Muscle of leg (tissue), 11 donors: ENCODE measurements around the gene NUTF2. TPM values are rescaled to one million over a fixed set of nuclear protein-coding genes. Genes with fewer than 3 reads are reported as not detected.
"Not testable (repeated sequence)": the region's sequence is repeated elsewhere in the genome, so short reads cannot be mapped to it uniquely, and the experiment has no call there.

Source experiments
- DNase-seq: peaks from one replicate; pipeline ENCODE4 v3.0.0; 2013
- H3K27ac ChIP-seq: one replicate; pipeline ENCODE4 v1.5.1; 2013; ENCODE audit warnings: mild to moderate bottlenecking, low read length, control low read depth
- H3K27me3 ChIP-seq: one replicate; pipeline ENCODE4 v1.6.1; 2013; ENCODE audit warnings: low read length; ENCODE audit not compliant: control insufficient read depth, insufficient read depth
- H3K36me3 ChIP-seq: one replicate; pipeline ENCODE4 v1.6.1; 2013; ENCODE audit warnings: low read length; ENCODE audit not compliant: control insufficient read depth, insufficient read depth
- H3K4me1 ChIP-seq: one replicate; pipeline ENCODE4 v1.6.1; 2013; ENCODE audit warnings: low read length; ENCODE audit not compliant: control insufficient read depth, insufficient read depth
- H3K4me3 ChIP-seq: one replicate; pipeline ENCODE4 v1.5.1; 2013; ENCODE audit warnings: low read length, control low read depth
- H3K9me3 ChIP-seq: replicated peaks from 2 replicates; pipeline ENCODE4 v1.6.1; 2013; ENCODE audit warnings: low read depth, low read length; ENCODE audit not compliant: control insufficient read depth
- WGBS: methylation state at CpG from one replicate; pipeline ENCODE4 v1.1.5; 2013; ENCODE audit warnings: missing lambda C conversion rate; ENCODE audit not compliant: insufficient coverage; 5-methylcytosine and 5-hydroxymethylcytosine counted together
- polyA plus RNA-seq, 8 donors: library from polyadenylated mRNA; unstranded; fragments of 120-200 nt; gene quantifications; one replicate each; pipeline versions ENCODE4 v1.2.1 to v1.2.3, GENCODE V29; 2013; ENCODE audit warnings: inconsistent platforms in 1 of 8, low replicate concordance in 1 of 8; ENCODE audit not compliant: insufficient read length in 8 of 8, insufficient read depth in 1 of 8
- total RNA-seq: library from RNA; stranded (reverse); fragments of 120-200 nt; gene quantifications from one replicate; pipeline ENCODE4 v1.2.4, GENCODE V29; 2013

NUTF2 gene
- total and polyA plus RNA-seq, 9 donors: 47.8 to 136 (median 128) TPM

GRCh38 chr16:67858500-67858899 is 11.8 kb downstream of the NUTF2 start:
- WGBS: 71% methylated on average over 4 of the region's 4 CpGs
- DNase-seq: no peak
- no peak overlapping the region for H3K4me3 ChIP-seq
- no peaks in the 10 kb centered on the region for H3K27me3 ChIP-seq
- peaks cover 24% of the 10 kb centered on the region for H3K36me3 ChIP-seq
- peaks cover 62% of the 10 kb centered on the region for H3K4me1 ChIP-seq
- peak overlapping the region; percentile 72 for H3K27ac ChIP-seq
- no peaks in the 10 kb centered on the region for H3K9me3 ChIP-seq

GRCh38 chr16:67860589-67861398 is 14.1 kb downstream of the NUTF2 start:
- peak overlapping the region; percentile 55 for H3K27ac ChIP-seq
- no peak for DNase-seq
- WGBS: 65% methylated on average over 3 of the region's 8 CpGs

GRCh38 chr16:67861877-67862276 is 15.1 kb downstream of the NUTF2 start:
- WGBS: 87% methylated on average over 6 of the region's 6 CpGs
- peaks cover 59% of the 10 kb centered on the region for H3K4me1 ChIP-seq

More at GRCh38 chr16:67860589-67861398, 14.1 kb downstream of the NUTF2 start:
- Histone ChIP-seq H3K27me3 (no peaks in the 10 kb centered on the region), H3K4me1 (peaks cover 63% of the 10 kb centered on the region), H3K36me3 (peaks cover 26% of the 10 kb centered on the region), H3K4me3 (no peak overlapping the region), H3K9me3 (no peaks in the 10 kb centered on the region)

GRCh38 chr16:67862623-67863583 is 16.2 kb downstream of the NUTF2 start:
- H3K9me3 ChIP-seq: no peaks in the 10 kb centered on the region
- no peak overlapping the region for H3K4me3 ChIP-seq
- WGBS: 54% methylated on average over 4 of the region's 11 CpGs
- H3K4me1 ChIP-seq: peaks cover 49% of the 10 kb centered on the region
- H3K36me3 ChIP-seq: peaks cover 41% of the 10 kb centered on the region
- DNase-seq: peak; percentile 95
- peak overlapping the region; percentile 94 for H3K27ac ChIP-seq
- no peaks in the 10 kb centered on the region for H3K27me3 ChIP-seq

More at GRCh38 chr16:67861877-67862276, 15.1 kb downstream of the NUTF2 start:
- Histone ChIP-seq H3K27ac (peak overlapping the region; percentile 25), H3K4me3 (no peak overlapping the region), H3K27me3 (no peaks in the 10 kb centered on the region), H3K9me3 (no peaks in the 10 kb centered on the region), H3K36me3 (peaks cover 30% of the 10 kb centered on the region)
- DNase-seq: no peak

- DNase-seq, H3K27me3 ChIP-seq, H3K9me3 ChIP-seq, H3K4me3 ChIP-seq: not testable (repeated sequence)
- 86% methylated on average over 2 of the region's 6 CpGs for WGBS
- H3K4me1 ChIP-seq: peaks cover 40% of the 10 kb centered on the region
- H3K27ac ChIP-seq: peak overlapping the region; percentile 94
- peaks cover 51% of the 10 kb centered on the region for H3K36me3 ChIP-seq
Measured at GRCh38 chr16:67864044-67864443, 17.3 kb downstream of the NUTF2 start.

- Histone ChIP-seq H3K27me3 (no peaks in the 10 kb centered on the region), H3K9me3 (no peaks in the 10 kb centered on the region), H3K4me1 (peaks cover 40% of the 10 kb centered on the region), H3K4me3 (no peak overlapping the region), H3K36me3 (peaks cover 54% of the 10 kb centered on the region), H3K27ac (no peak overlapping the region)
- 71% methylated on average over 2 of the region's 2 CpGs for WGBS
- no peak for DNase-seq
Measured at GRCh38 chr16:67864594-67864993, 17.9 kb downstream of the NUTF2 start.

- Histone ChIP-seq H3K4me3 (no peak overlapping the region), H3K27me3 (no peaks in the 10 kb centered on the region), H3K36me3 (peaks cover 59% of the 10 kb centered on the region), H3K9me3 (no peaks in the 10 kb centered on the region), H3K27ac (no peak overlapping the region), H3K4me1 (peaks cover 39% of the 10 kb centered on the region)
- WGBS: no CpG with 5 or more reads among the region's 2 CpGs
- no peak for DNase-seq
Measured at GRCh38 chr16:67865318-67865717, 18.6 kb downstream of the NUTF2 start.

GRCh38 chr16:67868290-67868689 is 21.6 kb downstream of the NUTF2 start:
- WGBS: 90% methylated on average over 2 of the region's 6 CpGs
- peaks cover 65% of the 10 kb centered on the region for H3K36me3 ChIP-seq

GRCh38 chr16:67869653-67870052 is 22.9 kb downstream of the NUTF2 start:
- H3K36me3 ChIP-seq: peaks cover 63% of the 10 kb centered on the region
- H3K4me3 ChIP-seq: no peak overlapping the region
- H3K27me3 ChIP-seq: no peaks in the 10 kb centered on the region
- H3K4me1 ChIP-seq: peaks cover 17% of the 10 kb centered on the region
- 94% methylated on average over 6 of the region's 7 CpGs for WGBS
- no peak overlapping the region for H3K27ac ChIP-seq
- no peaks in the 10 kb centered on the region for H3K9me3 ChIP-seq
- no peak for DNase-seq

More at GRCh38 chr16:67868290-67868689, 21.6 kb downstream of the NUTF2 start:
- Histone ChIP-seq H3K4me3 (no peak overlapping the region), H3K27ac (no peak overlapping the region), H3K27me3 (no peaks in the 10 kb centered on the region), H3K4me1 (peaks cover 17% of the 10 kb centered on the region), H3K9me3 (no peaks in the 10 kb centered on the region)
- no peak for DNase-seq

- 94% methylated on average over 3 of the region's 3 CpGs for WGBS
- peaks cover 26% of the 10 kb centered on the region for H3K4me1 ChIP-seq
Measured at GRCh38 chr16:67871256-67871655, 24.5 kb downstream of the NUTF2 start.

More at GRCh38 chr16:67871256-67871655, 24.5 kb downstream of the NUTF2 start:
- Histone ChIP-seq H3K27ac (no peak overlapping the region), H3K4me3 (no peak overlapping the region), H3K27me3 (no peaks in the 10 kb centered on the region), H3K36me3 (peaks cover 63% of the 10 kb centered on the region), H3K9me3 (no peaks in the 10 kb centered on the region)
- DNase-seq: no peak
